HEK293T (cell line): ENCODE results near the gene KRTAP10-4.
"Not testable (repeated sequence)": the region's sequence is repeated elsewhere in the genome, so short reads cannot be mapped to it uniquely, and the experiment has no call there.

ENCODE experiments used
- CTCF ChIA-PET: fragments of 350-600 bp; formaldehyde crosslinking; extraction: SDS; loops from one replicate; lab custom pipeline; 2021; ENCODE audit warnings: antibody characterized with exemption, inconsistent platforms; lab: Yijun Ruan, JAX
- POLR2A ChIA-PET: fragments of 350-600 bp; formaldehyde crosslinking; extraction: SDS; loops from one replicate; lab custom pipeline; 2020; ENCODE audit warnings: antibody characterized with exemption, inconsistent platforms; lab: Yijun Ruan, JAX
- DNase-seq: peaks from one replicate; pipeline ENCODE4 v3.0.0; 2012; ENCODE audit warnings: mixed read lengths; ENCODE audit errors: extremely low spot score
- ARNT ChIP-seq: fragments of 450-650 bp; IDR thresholded peaks from 2 replicates; pipeline ENCODE4 v1.6.1; 2017; ENCODE audit warnings: mild to moderate bottlenecking
- BHLHE40 ChIP-seq: fragments of 450-650 bp; IDR thresholded peaks from 2 replicates; pipeline ENCODE4 v1.6.1; 2016; ENCODE audit warnings: mild to moderate bottlenecking, moderate library complexity, borderline replicate concordance
- CTBP1 ChIP-seq: fragments of 450-650 bp; IDR thresholded peaks from 2 replicates; pipeline ENCODE4 v1.6.1; 2016; ENCODE audit warnings: borderline replicate concordance
- ELF4 ChIP-seq: fragments of 450-650 bp; IDR thresholded peaks from 2 replicates; pipeline ENCODE4 v1.6.1; 2017; ENCODE audit warnings: antibody characterized with exemption
- FOXA1 ChIP-seq: fragments of 450-650 bp; IDR thresholded peaks from 2 replicates; pipeline ENCODE4 v1.6.1; 2016; ENCODE audit warnings: mild to moderate bottlenecking
- FOXK2 ChIP-seq: fragments of 450-650 bp; IDR thresholded peaks from 2 replicates; pipeline ENCODE4 v1.6.1; 2016; ENCODE audit warnings: mild to moderate bottlenecking
- FOXM1 ChIP-seq: fragments of 450-650 bp; IDR thresholded peaks from 2 replicates; pipeline ENCODE4 v1.6.1; 2017; ENCODE audit warnings: mild to moderate bottlenecking, borderline replicate concordance
- HDGF ChIP-seq: fragments of 450-650 bp; IDR thresholded peaks from 2 replicates; pipeline ENCODE4 v1.6.1; 2017; ENCODE audit warnings: antibody characterized with exemption, borderline replicate concordance
- L3MBTL2 ChIP-seq: fragments of 450-650 bp; conservative IDR thresholded peaks from 2 replicates; pipeline ENCODE4 v1.6.1; 2016; ENCODE audit warnings: mild to moderate bottlenecking
- LEF1 ChIP-seq: fragments of 450-650 bp; IDR thresholded peaks from 2 replicates; pipeline ENCODE4 v1.6.1; 2017; ENCODE audit warnings: mild to moderate bottlenecking, borderline replicate concordance
- NFRKB ChIP-seq: fragments of 450-650 bp; IDR thresholded peaks from 2 replicates; pipeline ENCODE4 v1.6.1; 2016; ENCODE audit warnings: mild to moderate bottlenecking, moderate library complexity
- PKNOX1 ChIP-seq: fragments of 450-650 bp; IDR thresholded peaks from 2 replicates; pipeline ENCODE4 v1.6.1; 2016
- SP1 ChIP-seq: fragments of 450-650 bp; IDR thresholded peaks from 2 replicates; pipeline ENCODE4 v1.6.1; 2017
- SUZ12 ChIP-seq: fragments of 450-650 bp; IDR thresholded peaks from 2 replicates; pipeline ENCODE4 v1.6.1; 2016; ENCODE audit warnings: mild to moderate bottlenecking
- TARDBP ChIP-seq: fragments of 450-650 bp; IDR thresholded peaks from 2 replicates; pipeline ENCODE4 v1.6.1; 2016
- ZNF384 ChIP-seq: fragments of 450-650 bp; IDR thresholded peaks from 2 replicates; pipeline ENCODE4 v1.6.1; 2016

The KRTAP10-4 gene

GRCh38 chr21:44573630-44574456, at the start of gene KRTAP10-4:
TSS of gene KRTAP10-4 (plus strand) at chr21:44573729. CDS start at chr21:44573759, 30 bp downstream.
- DNase-seq, CTCF ChIA-PET, POLR2A ChIA-PET: not testable (repeated sequence)

- no peak for DNase-seq
- no peak for TF ChIP-seq LEF1
- 0 out of 2 replicates have a peak, but pooled peaks have one; percentile 13 for TF ChIP-seq CTBP1
- no peak for TF ChIP-seq ARNT
- TF ChIP-seq ELF4: no peak
- no peak for TF ChIP-seq PKNOX1
- POLR2A ChIA-PET: no interaction called here
- CTCF ChIA-PET: no interaction called here
Measured at GRCh38 chr21:44524414-44525371, 48.8 kb upstream of the KRTAP10-4 start.

GRCh38 chr21:44525391-44526095, 48.0 kb upstream of the KRTAP10-4 start:
- no peak for TF ChIP-seq PKNOX1
- TF ChIP-seq ARNT: no peak
- TF ChIP-seq HDGF: no peak
- TF ChIP-seq LEF1: no peak
- TF ChIP-seq ELF4: no peak
- DNase-seq: no peak
- POLR2A ChIA-PET: no interaction called here
- CTCF ChIA-PET: no interaction called here

- DNase-seq: no peak
- ChIA-PET POLR2A (no interaction called here), CTCF (no interaction called here)
- TF ChIP-seq CTBP1 (no peak), ARNT (no peak), BHLHE40 (no peak), LEF1 (no peak), SP1 (no peak), FOXK2 (no peak), FOXM1 (no peak), ZNF384 (no peak)
Measured at GRCh38 chr21:44526096-44526997, 47.2 kb upstream of the KRTAP10-4 start.

- TF ChIP-seq ELF4 (no peak), SP1 (no peak), SUZ12 (no peak), LEF1 (no peak), PKNOX1 (no peak), ARNT (no peak), ZNF384 (no peak), FOXA1 (no peak), HDGF (no peak), TARDBP (no peak), BHLHE40 (no peak), L3MBTL2 (no peak), FOXK2 (no peak), NFRKB (no peak), CTBP1 (no peak), FOXM1 (no peak)
- CTCF ChIA-PET: no interaction called here
- no peak for DNase-seq
- POLR2A ChIA-PET: no interaction called here
Measured at GRCh38 chr21:44527156-44527982, 46.2 kb upstream of the KRTAP10-4 start.
